ENCODE measurements around the gene RGL3.
A peak's percentile ranks its signal among the peaks of the same experiment; 100 is the strongest.
"Not testable (repeated sequence)": the region's sequence is repeated elsewhere in the genome, so short reads cannot be mapped to it uniquely, and the experiment has no call there.

The RGL3 gene

DNA sequence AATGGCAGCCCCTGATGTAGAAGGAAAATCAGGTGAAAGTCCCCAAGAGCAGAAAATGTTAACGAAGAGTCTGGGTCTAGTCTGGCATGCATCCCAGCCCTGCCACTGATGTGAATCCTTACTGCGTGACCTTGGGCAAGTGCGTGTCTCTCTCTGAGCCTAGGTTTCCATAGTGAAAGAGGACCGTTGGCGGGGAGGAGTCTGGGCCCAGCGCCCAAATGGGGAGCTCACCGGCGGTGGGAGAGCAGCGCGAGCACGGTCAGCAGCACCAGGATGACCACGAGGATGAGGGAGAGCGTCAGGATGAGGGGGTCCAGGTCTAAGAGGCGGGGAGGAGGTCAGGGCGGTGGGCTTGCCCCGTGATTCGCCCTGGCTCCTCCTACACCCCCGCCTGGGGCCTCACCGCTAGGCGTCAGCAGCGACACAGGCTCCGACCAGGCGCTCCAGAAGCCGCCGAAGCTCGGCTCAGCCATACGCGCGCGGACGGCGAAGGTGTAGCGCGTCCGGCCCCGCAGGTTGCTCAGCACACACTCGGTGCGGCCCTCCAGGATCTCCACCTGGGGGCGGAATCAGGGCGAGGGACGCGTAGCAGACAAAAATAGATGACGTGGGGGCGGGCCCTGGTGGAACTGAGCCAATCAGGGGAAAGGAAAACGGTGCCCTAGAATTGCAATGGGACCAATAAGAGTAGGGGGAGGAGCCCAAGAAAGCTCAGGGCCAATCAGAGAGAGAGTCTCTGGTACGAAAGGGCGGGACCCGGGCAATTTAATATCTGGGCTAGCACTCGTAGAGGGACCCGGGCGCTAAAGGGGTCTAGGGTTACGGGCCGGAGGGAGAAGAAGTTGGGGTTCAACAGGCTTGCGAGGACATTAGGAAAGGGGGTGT is 38.2 kb downstream of the RGL3 start:
- in situ Hi-C loops (cut with HindIII; ENCODE audit: low sequenced_read_pairs), result no loop called here
- TF ChIP-seq, protein P1, sequence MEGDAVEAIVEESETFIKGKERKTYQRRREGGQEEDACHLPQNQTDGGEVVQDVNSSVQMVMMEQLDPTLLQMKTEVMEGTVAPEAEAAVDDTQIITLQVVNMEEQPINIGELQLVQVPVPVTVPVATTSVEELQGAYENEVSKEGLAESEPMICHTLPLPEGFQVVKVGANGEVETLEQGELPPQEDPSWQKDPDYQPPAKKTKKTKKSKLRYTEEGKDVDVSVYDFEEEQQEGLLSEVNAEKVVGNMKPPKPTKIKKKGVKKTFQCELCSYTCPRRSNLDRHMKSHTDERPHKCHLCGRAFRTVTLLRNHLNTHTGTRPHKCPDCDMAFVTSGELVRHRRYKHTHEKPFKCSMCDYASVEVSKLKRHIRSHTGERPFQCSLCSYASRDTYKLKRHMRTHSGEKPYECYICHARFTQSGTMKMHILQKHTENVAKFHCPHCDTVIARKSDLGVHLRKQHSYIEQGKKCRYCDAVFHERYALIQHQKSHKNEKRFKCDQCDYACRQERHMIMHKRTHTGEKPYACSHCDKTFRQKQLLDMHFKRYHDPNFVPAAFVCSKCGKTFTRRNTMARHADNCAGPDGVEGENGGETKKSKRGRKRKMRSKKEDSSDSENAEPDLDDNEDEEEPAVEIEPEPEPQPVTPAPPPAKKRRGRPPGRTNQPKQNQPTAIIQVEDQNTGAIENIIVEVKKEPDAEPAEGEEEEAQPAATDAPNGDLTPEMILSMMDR (IDR thresholded peaks at IDR 0.05; ENCODE audit: low read depth, low read length, missing control alignments), result peak; percentile 71
- DNase-seq (ENCODE audit: low read depth), result peak; percentile 85
- peak overlapping the region; percentile 54 for H3K4me3 ChIP-seq (ENCODE audit: low read depth, low read length)

DNA sequence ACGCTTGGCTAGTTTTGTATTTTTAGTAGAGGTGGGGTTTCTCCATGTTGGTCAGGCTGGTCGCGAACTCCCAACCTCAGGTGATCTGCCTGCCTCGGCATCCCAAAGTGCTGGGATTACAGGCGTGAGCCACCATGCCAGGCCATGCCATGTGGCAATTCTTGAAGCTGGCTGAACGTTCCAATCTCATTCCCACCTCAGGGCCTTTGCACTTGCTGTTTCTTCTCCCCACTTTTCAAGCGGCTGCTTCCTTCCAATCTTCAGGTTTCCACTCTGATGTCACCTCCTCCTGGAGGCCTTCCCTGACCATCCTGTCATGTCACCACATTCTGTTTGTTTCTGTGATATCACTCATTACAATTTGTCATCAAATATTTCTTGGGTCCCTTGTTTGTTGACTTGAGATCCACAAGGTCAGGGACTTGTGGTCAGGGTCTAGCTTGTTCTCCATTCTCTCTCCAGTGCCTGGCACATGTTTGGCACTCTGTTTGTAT is 39.2 kb downstream of the RGL3 start:
- TF ChIP-seq, protein P1 (IDR thresholded peaks at IDR 0.05; ENCODE audit: low read depth, low read length, missing control alignments), result no peak
- no peak overlapping the region for H3K4me3 ChIP-seq (ENCODE audit: low read depth, low read length)
- in situ Hi-C loops (cut with HindIII; ENCODE audit: low sequenced_read_pairs), result no loop called here
- DNase-seq (ENCODE audit: low read depth), result no peak

DNA sequence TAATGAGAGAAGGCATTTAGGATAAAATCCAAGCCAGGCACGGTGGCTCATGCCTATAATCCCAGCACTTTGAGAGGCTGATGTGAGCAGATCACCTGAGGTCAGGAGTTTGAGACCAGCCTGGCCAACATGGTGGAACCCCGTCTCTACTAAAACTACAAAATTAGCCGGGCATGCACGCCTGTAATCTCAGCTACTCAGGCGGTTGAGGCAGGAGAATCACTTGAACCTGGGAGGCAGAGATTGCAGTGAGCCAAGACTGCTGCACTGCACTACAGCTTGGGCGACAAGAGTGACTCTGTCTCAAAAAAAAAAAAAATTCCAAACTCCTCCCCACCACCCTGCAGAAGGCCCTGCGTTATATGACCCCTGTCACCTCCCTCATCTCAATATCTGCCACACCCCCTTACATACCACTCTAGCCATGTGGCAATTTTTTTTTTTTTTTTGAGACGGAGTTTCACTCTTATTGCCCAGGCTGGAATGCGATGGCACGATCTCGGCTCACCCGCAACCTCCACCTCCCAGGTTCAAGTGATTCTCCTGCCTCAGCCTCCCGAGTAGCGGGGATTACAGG is 39.8 kb downstream of the RGL3 start:
- H3K4me3 ChIP-seq (ENCODE audit: low read depth, low read length); DNase-seq (ENCODE audit: low read depth); in situ Hi-C loops (cut with HindIII; ENCODE audit: low sequenced_read_pairs): not testable (repeated sequence)

DNA sequence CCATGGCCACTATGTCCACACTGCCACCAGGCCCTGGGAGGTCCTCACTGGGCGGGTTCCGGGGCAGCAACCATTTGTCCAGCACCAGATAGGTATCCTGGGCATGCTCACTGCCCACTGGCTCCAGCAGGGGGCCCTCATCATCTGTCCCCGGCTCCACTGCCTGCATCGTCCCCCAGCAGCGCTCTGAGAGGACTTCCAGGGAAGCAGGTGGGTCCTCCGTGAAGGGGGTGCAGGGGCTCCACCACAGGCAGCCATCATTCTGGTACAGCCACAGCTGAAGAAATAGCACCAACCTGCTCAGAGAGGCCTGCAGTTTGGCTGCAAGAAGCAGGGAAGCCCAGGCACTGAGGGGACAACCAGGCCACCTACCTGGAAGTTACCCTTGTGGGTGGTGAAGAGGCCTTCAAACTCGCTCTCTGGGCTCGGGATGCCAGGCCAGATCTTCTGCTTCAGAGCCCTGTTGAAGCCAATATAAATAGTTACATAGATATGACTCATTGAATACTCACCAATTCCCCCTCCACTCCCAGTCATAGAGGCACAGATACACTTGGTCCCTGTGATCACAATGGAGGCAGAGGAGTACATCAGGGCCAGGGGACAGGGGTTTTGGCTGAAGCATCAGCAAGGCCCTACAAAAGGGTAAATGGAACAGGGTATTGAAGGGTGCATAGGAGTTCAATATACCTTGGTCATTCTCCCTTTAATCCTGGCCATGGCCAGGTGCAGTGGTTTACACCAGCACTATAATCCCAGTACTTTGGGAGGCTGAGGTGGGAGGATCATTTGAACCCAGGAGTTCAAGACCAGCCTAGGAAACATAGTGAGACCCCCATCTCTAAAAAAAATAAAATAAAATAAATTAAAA is 40.6 kb downstream of the RGL3 start:
- no peak overlapping the region for H3K4me3 ChIP-seq (ENCODE audit: low read depth, low read length)
- TF ChIP-seq, protein P1 (IDR thresholded peaks at IDR 0.05; ENCODE audit: low read depth, low read length, missing control alignments), result peak; percentile 61
- in situ Hi-C loops (cut with HindIII; ENCODE audit: low sequenced_read_pairs), result no loop called here
- DNase-seq (ENCODE audit: low read depth), result no peak

DNA sequence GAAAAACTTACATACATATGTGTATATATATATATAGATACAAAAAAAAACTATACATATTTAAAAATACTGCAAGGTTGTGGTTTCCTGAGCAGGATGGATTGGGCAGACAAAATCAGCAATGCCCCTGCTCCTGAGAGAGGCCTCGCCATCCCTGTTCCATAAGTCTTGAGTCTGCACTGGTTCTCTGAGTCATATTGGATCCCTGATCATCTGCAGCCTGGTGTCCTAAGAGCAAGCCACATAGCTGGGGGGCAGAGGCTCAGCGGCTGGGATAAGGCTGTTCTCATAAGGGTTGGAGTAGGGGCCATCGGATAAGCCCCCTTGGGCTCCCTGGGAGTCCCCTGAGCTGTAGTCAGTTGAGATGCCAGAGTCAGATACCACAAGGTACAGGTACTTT is 41.4 kb downstream of the RGL3 start:
- in situ Hi-C loops (cut with HindIII; ENCODE audit: low sequenced_read_pairs), result no loop called here
- no peak for DNase-seq (ENCODE audit: low read depth)
- no peak overlapping the region for H3K4me3 ChIP-seq (ENCODE audit: low read depth, low read length)
- TF ChIP-seq, protein P1 (IDR thresholded peaks at IDR 0.05; ENCODE audit: low read depth, low read length, missing control alignments), result no peak

DNA sequence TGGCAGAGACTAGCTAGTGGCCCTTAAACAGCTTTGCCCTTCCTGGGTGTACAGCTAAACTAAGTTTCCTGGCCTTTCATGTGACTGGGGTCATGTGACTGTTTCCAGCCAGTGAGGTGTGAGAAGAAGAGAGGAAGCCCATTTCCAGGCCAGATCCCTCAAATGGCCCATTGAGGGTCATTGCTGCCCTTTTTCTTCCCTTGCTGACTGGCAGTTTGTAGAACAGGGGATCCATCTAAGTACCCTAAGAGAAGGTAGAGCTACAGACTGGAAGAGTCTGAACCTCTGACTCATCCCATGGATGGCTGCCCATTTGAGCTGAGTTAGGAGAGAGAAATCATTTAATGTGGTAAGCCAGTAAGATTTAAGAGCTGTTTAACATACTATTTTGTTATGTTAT is 41.9 kb downstream of the RGL3 start:
- peak; percentile 87 for DNase-seq (ENCODE audit: low read depth)
- in situ Hi-C loops (cut with HindIII; ENCODE audit: low sequenced_read_pairs), result no loop called here
- TF ChIP-seq, protein P1 (IDR thresholded peaks at IDR 0.05; ENCODE audit: low read depth, low read length, missing control alignments), result no peak
- no peak overlapping the region for H3K4me3 ChIP-seq (ENCODE audit: low read depth, low read length)
